HEK293 (cell line): Measurements from ENCODE around the gene VPS26C.

Source experiments
- CTCF ChIA-PET: fragments of 350-600 bp; formaldehyde crosslinking; extraction: SDS; loops from one replicate; lab custom pipeline; 2021; ENCODE audit warnings: antibody characterized with exemption; lab: Yijun Ruan, JAX
- POLR2A ChIA-PET: fragments of 300-600 bp; formaldehyde crosslinking; extraction: SDS; loops from one replicate; lab custom pipeline; 2020; ENCODE audit warnings: antibody characterized with exemption, inconsistent platforms; lab: Yijun Ruan, JAX
- H3K27ac ChIP-seq: fragments of 200-500 bp; sonication (Bioruptor generic); 2 replicates; pipeline ENCODE4 v1.5.1; 2014; ENCODE audit warnings: low read depth, low read length, control low read depth, inconsistent platforms; ENCODE audit errors: extremely low read depth
- H3K36me3 ChIP-seq, 2 experiments: fragments of 200-500 bp in 1 of 2; sonication (Bioruptor generic) in 1 of 2; 1 replicate in 1 of 2; 2 replicates in 1 of 2; pipeline ENCODE4 v1.5.1; 2014 to 2017; ENCODE audit warnings: inconsistent platforms in 2 of 2, low read length in 2 of 2; ENCODE audit not compliant: control insufficient read depth in 2 of 2, insufficient read depth in 1 of 2
- H3K4me1 ChIP-seq: fragments of 200-500 bp; sonication (Bioruptor generic); 2 replicates; pipeline ENCODE4 v1.5.1; 2014; ENCODE audit warnings: mild to moderate bottlenecking, low read length, inconsistent platforms; ENCODE audit not compliant: control insufficient read depth, insufficient read depth
- H3K4me3 ChIP-seq: 2 replicates; pipeline ENCODE4 v1.5.1; 2011; ENCODE audit warnings: low read depth, mild to moderate bottlenecking, control low read depth, low read length, moderate library complexity
- H3K9me3 ChIP-seq: fragments of 200-500 bp; sonication (Bioruptor generic); 2 replicates; pipeline ENCODE4 v1.5.1; 2014; ENCODE audit warnings: low read depth, low read length, inconsistent platforms; ENCODE audit not compliant: control insufficient read depth, insufficient read depth
- EGR2 ChIP-seq: fragments of 450-650 bp; formaldehyde crosslinking; IDR thresholded peaks from 2 replicates; pipeline ENCODE4 v1.5.1; 2016; ENCODE audit warnings: low read depth, missing biosample characterization, missing genetic modification characterization
- GFI1B ChIP-seq: fragments of 450-650 bp; formaldehyde crosslinking; IDR thresholded peaks from 2 replicates; pipeline ENCODE4 v1.5.1; 2016; ENCODE audit warnings: missing biosample characterization, missing genetic modification characterization
- PBX3 ChIP-seq: sonication (generic); formaldehyde crosslinking; IDR thresholded peaks from 2 replicates; pipeline ENCODE4 v1.8.1; 2022; ENCODE audit warnings: mild to moderate bottlenecking, moderate library complexity, missing genetic modification reagents
- YY1 ChIP-seq: fragments of 450-650 bp; formaldehyde crosslinking; IDR thresholded peaks from 2 replicates; pipeline ENCODE4 v1.5.1; 2018; ENCODE audit warnings: missing biosample characterization, missing genetic modification characterization
- YY2 ChIP-seq: fragments of 450-650 bp; formaldehyde crosslinking; IDR thresholded peaks from 2 replicates; pipeline ENCODE4 v1.5.1; 2016; ENCODE audit warnings: missing biosample characterization, missing genetic modification characterization
- ZBTB20 ChIP-seq: fragments of 450-650 bp; formaldehyde crosslinking; IDR thresholded peaks from 2 replicates; pipeline ENCODE4 v1.5.1; 2016; ENCODE audit warnings: missing biosample characterization, missing genetic modification characterization
- ZIC2 ChIP-seq: fragments of 450-650 bp; formaldehyde crosslinking; IDR thresholded peaks from 2 replicates; pipeline ENCODE4 v1.5.1; 2016; ENCODE audit warnings: missing biosample characterization, missing genetic modification characterization
- ZNF140 ChIP-seq: fragments of 450-650 bp; formaldehyde crosslinking; IDR thresholded peaks from 2 replicates; pipeline ENCODE4 v1.5.1; 2016; ENCODE audit warnings: missing biosample characterization, missing genetic modification characterization
- ZNF202 ChIP-seq: fragments of 450-650 bp; formaldehyde crosslinking; IDR thresholded peaks from 2 replicates; pipeline ENCODE4 v1.5.1; 2016; ENCODE audit warnings: missing biosample characterization, missing genetic modification characterization, borderline replicate concordance
- ZNF391 ChIP-seq: fragments of 450-650 bp; formaldehyde crosslinking; IDR thresholded peaks from 2 replicates; pipeline ENCODE4 v1.5.1; 2016; ENCODE audit warnings: low read depth, missing biosample characterization, missing genetic modification characterization, borderline replicate concordance
- ZNF394 ChIP-seq: fragments of 450-650 bp; formaldehyde crosslinking; IDR thresholded peaks from 2 replicates; pipeline ENCODE4 v1.5.1; 2016; ENCODE audit warnings: missing biosample characterization, missing genetic modification characterization, mild to moderate bottlenecking, moderate library complexity, borderline replicate concordance
- ZNF416 ChIP-seq: fragments of 450-650 bp; formaldehyde crosslinking; IDR thresholded peaks from 2 replicates; pipeline ENCODE4 v1.5.1; 2016; ENCODE audit warnings: missing biosample characterization, missing genetic modification characterization
- ZNF514 ChIP-seq: fragments of 450-650 bp; formaldehyde crosslinking; IDR thresholded peaks from 2 replicates; pipeline ENCODE4 v1.5.1; 2016; ENCODE audit warnings: missing biosample characterization, missing genetic modification characterization
- ZNF521 ChIP-seq: fragments of 450-650 bp; formaldehyde crosslinking; IDR thresholded peaks from 2 replicates; pipeline ENCODE4 v1.5.1; 2017; ENCODE audit warnings: missing biosample characterization, mild to moderate bottlenecking, missing genetic modification characterization
- ZNF530 ChIP-seq: fragments of 450-650 bp; formaldehyde crosslinking; IDR thresholded peaks from 2 replicates; pipeline ENCODE4 v1.5.1; 2016; ENCODE audit warnings: low read depth, missing biosample characterization, missing genetic modification characterization
- ZNF580 ChIP-seq: fragments of 450-650 bp; formaldehyde crosslinking; IDR thresholded peaks from 2 replicates; pipeline ENCODE4 v1.5.1; 2016; ENCODE audit warnings: missing biosample characterization, missing genetic modification characterization
- ZNF645 ChIP-seq: fragments of 450-650 bp; formaldehyde crosslinking; IDR thresholded peaks from 2 replicates; pipeline ENCODE4; 2016; ENCODE audit warnings: missing biosample characterization, missing genetic modification characterization
- ZNF658 ChIP-seq: fragments of 450-650 bp; formaldehyde crosslinking; IDR thresholded peaks from 2 replicates; pipeline ENCODE4; 2016; ENCODE audit warnings: missing biosample characterization, missing genetic modification characterization
- ZSCAN30 ChIP-seq: fragments of 450-650 bp; IDR thresholded peaks from 2 replicates; pipeline ENCODE4 v1.5.1; 2018; ENCODE audit warnings: missing biosample characterization, mild to moderate bottlenecking, missing genetic modification characterization, moderate library complexity
- TF ChIP-seq, protein P1 (sequence below): fragments of 450-650 bp; formaldehyde crosslinking; IDR thresholded peaks from 2 replicates; pipeline ENCODE4 v1.5.1; 2016; ENCODE audit warnings: missing biosample characterization, missing genetic modification characterization, borderline replicate concordance
- TF ChIP-seq, protein P2 (sequence below): fragments of 450-650 bp; formaldehyde crosslinking; IDR thresholded peaks from 2 replicates; pipeline ENCODE4 v1.5.1; 2016; ENCODE audit warnings: missing biosample characterization, missing genetic modification characterization

Gene VPS26C

DNA sequence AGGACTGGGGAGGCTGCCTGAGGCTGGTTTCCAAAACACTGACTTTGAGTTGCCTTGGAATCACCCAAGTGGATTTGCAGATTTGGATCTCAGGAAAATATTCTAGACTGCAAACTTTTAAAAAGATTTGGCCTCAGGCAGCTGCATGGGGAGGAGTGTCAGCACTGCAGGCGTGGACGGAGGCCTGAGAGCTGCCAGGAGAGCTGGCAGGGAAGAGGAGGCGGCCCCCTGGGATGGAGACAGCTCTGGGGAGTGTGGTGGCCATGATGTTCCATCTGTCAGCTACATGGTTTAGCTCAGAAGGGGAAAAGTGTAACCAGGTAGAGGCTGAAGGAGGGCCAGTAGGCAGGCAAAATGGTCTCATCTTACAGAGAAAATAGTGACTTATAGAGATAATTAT is 72.1 kb downstream of the VPS26C start:
- H3K36me3 ChIP-seq: peaks cover 34 to 85% of the 10 kb centered on the region in 2 experiments

DNA sequence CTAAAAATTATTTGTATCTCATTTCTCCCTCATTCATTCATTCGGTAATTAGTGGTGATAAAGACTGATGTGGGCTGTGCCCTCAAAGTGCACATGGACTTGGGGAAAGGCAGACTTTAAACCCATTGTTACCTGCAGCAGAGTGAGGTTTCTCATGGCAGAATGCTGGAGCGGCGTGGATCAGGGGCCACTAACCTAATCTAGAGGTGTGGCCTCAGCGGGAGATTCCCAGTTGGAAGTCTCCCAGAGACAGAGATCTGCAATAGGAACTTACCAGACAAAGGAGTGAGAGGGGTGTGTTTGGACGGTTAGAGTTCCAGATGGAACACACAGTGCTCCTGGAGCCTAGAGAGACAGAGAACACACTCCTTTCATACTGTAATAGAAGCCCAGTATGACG is 73.5 kb downstream of the VPS26C start:
- no peak overlapping the region for H3K27ac ChIP-seq
- ChIA-PET CTCF (no interaction called here), POLR2A (no interaction called here)
- no peak overlapping the region for H3K4me3 ChIP-seq
- no peaks in the 10 kb centered on the region for H3K9me3 ChIP-seq
- peaks cover 45 to 80% of the 10 kb centered on the region in 2 experiments for H3K36me3 ChIP-seq
- no peak for TF ChIP-seq ZNF514
- no peaks in the 10 kb centered on the region for H3K4me1 ChIP-seq

More for the DNA sequence above, 72.1 kb downstream of the VPS26C start:
- H3K4me3 ChIP-seq: no peak overlapping the region
- no peaks in the 10 kb centered on the region for H3K9me3 ChIP-seq
- no peak overlapping the region for H3K27ac ChIP-seq
- ChIA-PET CTCF (interaction anchor here (0.5 kb wide), 1 partner anchor 10 kb away, joined by 3 read pairs; no protein-coding TSS in a partner anchor), POLR2A (no interaction called here)
- no peak for TF ChIP-seq ZSCAN30 (tag by site-specific recombination)
- TF ChIP-seq GFI1B (tag by site-specific recombination): no peak
- H3K4me1 ChIP-seq: no peaks in the 10 kb centered on the region

GRCh38 chr21:37193006-37193405 is 74.1 kb downstream of the VPS26C start:
- H3K4me1 ChIP-seq: no peaks in the 10 kb centered on the region
- no peak overlapping the region for H3K27ac ChIP-seq
- H3K4me3 ChIP-seq: no peak overlapping the region
- ChIA-PET POLR2A (no interaction called here), CTCF (no interaction called here)
- H3K9me3 ChIP-seq: no peaks in the 10 kb centered on the region
- TF ChIP-seq ZNF416 (tag by site-specific recombination): no peak
- no peak for TF ChIP-seq ZIC2 (tag by site-specific recombination)
- TF ChIP-seq PBX3 (CRISPR knock-in tag): no peak
- TF ChIP-seq, protein P1, sequence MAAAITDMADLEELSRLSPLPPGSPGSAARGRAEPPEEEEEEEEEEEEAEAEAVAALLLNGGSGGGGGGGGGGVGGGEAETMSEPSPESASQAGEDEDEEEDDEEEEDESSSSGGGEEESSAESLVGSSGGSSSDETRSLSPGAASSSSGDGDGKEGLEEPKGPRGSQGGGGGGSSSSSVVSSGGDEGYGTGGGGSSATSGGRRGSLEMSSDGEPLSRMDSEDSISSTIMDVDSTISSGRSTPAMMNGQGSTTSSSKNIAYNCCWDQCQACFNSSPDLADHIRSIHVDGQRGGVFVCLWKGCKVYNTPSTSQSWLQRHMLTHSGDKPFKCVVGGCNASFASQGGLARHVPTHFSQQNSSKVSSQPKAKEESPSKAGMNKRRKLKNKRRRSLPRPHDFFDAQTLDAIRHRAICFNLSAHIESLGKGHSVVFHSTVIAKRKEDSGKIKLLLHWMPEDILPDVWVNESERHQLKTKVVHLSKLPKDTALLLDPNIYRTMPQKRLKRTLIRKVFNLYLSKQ (tag by site-specific recombination): no peak
- TF ChIP-seq ZSCAN30 (tag by site-specific recombination): no peak
- no peak for TF ChIP-seq ZNF394 (tag by site-specific recombination)
- TF ChIP-seq ZBTB20: no peak
- no peak for TF ChIP-seq ZNF391 (tag by site-specific recombination)
- no peak for TF ChIP-seq EGR2 (tag by site-specific recombination)
- no peak for TF ChIP-seq ZNF530 (tag by site-specific recombination)
- TF ChIP-seq ZNF658: no peak
- TF ChIP-seq, protein P2, sequence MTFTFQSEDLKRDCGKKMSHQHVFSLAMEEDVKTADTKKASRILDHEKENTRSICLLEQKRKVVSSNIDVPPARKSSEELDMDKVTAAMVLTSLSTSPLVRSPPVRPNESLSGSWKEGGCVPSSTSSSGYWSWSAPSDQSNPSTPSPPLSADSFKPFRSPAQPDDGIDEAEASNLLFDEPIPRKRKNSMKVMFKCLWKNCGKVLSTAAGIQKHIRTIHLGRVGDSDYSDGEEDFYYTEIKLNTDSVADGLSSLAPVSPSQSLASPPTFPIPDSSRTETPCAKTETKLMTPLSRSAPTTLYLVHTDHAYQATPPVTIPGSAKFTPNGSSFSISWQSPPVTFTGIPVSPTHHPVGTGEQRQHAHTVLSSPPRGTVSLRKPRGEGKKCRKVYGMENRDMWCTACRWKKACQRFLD: no peak
- TF ChIP-seq ZNF645 (tag by site-specific recombination): no peak
- no peak for TF ChIP-seq ZNF202
- no peak for TF ChIP-seq YY2 (tag by site-specific recombination)
- no peak for TF ChIP-seq ZNF521 (tag by site-specific recombination)
- TF ChIP-seq YY1: no peak
- no peak for TF ChIP-seq ZNF140 (tag by site-specific recombination)
- no peak for TF ChIP-seq ZNF580 (tag by site-specific recombination)
- peaks cover 48 to 80% of the 10 kb centered on the region in 2 experiments for H3K36me3 ChIP-seq
